Hepatocyte (in vitro differentiated cells): ENCODE data around the gene OR4K14.

Experiments used
- EZH2 ChIP-seq: fragments of 200-600 bp; sonication (generic); IDR thresholded peaks from 2 replicates; pipeline ENCODE4 v1.6.1; 2016; ENCODE audit warnings: antibody characterized with exemption, mild to moderate bottlenecking, borderline replicate concordance
- TF ChIP-seq, protein P1 (sequence below): fragments of 200-600 bp; sonication (generic); IDR thresholded peaks from 2 replicates; pipeline ENCODE4 v1.5.1; 2016; ENCODE audit warnings: antibody characterized with exemption, mild to moderate bottlenecking; ENCODE audit not compliant: poor library complexity

DNA sequence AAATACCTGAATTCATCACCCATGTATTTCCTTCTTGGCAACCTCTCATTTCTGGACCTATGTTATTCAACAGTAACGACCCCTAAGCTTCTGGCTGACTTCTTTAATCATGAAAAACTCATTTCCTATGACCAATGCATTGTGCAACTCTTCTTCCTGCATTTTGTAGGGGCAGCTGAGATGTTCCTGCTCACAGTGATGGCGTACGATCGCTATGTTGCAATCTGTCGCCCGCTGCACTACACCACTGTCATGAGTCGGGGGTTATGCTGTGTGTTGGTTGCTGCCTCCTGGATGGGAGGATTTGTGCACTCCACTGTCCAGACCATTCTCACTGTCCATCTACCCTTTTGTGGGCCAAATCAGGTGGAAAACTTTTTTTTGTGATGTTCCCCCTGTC, 16.8 kb downstream of the OR4K14 start:
- TF ChIP-seq, protein P1, sequence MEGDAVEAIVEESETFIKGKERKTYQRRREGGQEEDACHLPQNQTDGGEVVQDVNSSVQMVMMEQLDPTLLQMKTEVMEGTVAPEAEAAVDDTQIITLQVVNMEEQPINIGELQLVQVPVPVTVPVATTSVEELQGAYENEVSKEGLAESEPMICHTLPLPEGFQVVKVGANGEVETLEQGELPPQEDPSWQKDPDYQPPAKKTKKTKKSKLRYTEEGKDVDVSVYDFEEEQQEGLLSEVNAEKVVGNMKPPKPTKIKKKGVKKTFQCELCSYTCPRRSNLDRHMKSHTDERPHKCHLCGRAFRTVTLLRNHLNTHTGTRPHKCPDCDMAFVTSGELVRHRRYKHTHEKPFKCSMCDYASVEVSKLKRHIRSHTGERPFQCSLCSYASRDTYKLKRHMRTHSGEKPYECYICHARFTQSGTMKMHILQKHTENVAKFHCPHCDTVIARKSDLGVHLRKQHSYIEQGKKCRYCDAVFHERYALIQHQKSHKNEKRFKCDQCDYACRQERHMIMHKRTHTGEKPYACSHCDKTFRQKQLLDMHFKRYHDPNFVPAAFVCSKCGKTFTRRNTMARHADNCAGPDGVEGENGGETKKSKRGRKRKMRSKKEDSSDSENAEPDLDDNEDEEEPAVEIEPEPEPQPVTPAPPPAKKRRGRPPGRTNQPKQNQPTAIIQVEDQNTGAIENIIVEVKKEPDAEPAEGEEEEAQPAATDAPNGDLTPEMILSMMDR = no peak
- no peak for TF ChIP-seq EZH2
